GF-D8 (cell line): ENCODE results near the gene AMOTL1.

Source experiments
- DNase-seq: peaks from one replicate; lab custom pipeline; 2025; lab: John Stamatoyannopoulos, UW

The AMOTL1 gene

GRCh38 chr11:94853836-94854235, 85.7 kb downstream of the AMOTL1 start:
- DNase-seq, result no peak

- no peak for DNase-seq
Observed at GRCh38 chr11:94854770-94855633, 86.8 kb downstream of the AMOTL1 start.

- no peak for DNase-seq
Observed at GRCh38 chr11:94855666-94856065, 87.5 kb downstream of the AMOTL1 start.

- DNase-seq, result no peak
Observed at GRCh38 chr11:94856443-94856842, 88.3 kb downstream of the AMOTL1 start.

GRCh38 chr11:94857337-94857736, 89.2 kb downstream of the AMOTL1 start:
- DNase-seq, result no peak

- DNase-seq, result no peak
Observed at GRCh38 chr11:94858012-94858705, 90.0 kb downstream of the AMOTL1 start.

- DNase-seq, result no peak
Observed at GRCh38 chr11:94860333-94860732, 92.2 kb downstream of the AMOTL1 start.

- DNase-seq, result no peak
Observed at GRCh38 chr11:94861306-94861845, 93.2 kb downstream of the AMOTL1 start.

- DNase-seq, result no peak
Observed at GRCh38 chr11:94862926-94863880, 95.0 kb downstream of the AMOTL1 start.

- no peak for DNase-seq
Observed at GRCh38 chr11:94864506-94865045, 96.4 kb downstream of the AMOTL1 start.

GRCh38 chr11:94866231-94866822, 98.2 kb downstream of the AMOTL1 start:
- no peak for DNase-seq

GRCh38 chr11:94866936-94867795, 99.0 kb downstream of the AMOTL1 start:
- DNase-seq, result no peak

GRCh38 chr11:94868468-94868867, 100.3 kb downstream of the AMOTL1 start:
- no peak for DNase-seq

- no peak for DNase-seq
Observed at GRCh38 chr11:94869186-94869585, 101.0 kb downstream of the AMOTL1 start.

- no peak for DNase-seq
Observed at GRCh38 chr11:94870422-94870821, 102.3 kb downstream of the AMOTL1 start.

GRCh38 chr11:94871491-94872185, 103.5 kb downstream of the AMOTL1 start:
- no peak for DNase-seq

- DNase-seq, result no peak
Observed at GRCh38 chr11:94873916-94874540, 105.9 kb downstream of the AMOTL1 start.

GRCh38 chr11:94876222-94876621, 108.1 kb downstream of the AMOTL1 start:
- DNase-seq, result no peak
